Mesendoderm (in vitro differentiated cells): ENCODE data around the gene MSANTD2.
A peak's percentile ranks its signal among the peaks of the same experiment; 100 is the strongest.

Experiments used
- DNase-seq: peaks from one replicate; pipeline ENCODE4 v3.0.0; 2013
- H2AK5ac ChIP-seq: 2 replicates; pipeline ENCODE4 v1.6.1; 2013; ENCODE audit warnings: low read length, inconsistent platforms
- H2BK120ac ChIP-seq: 2 replicates; pipeline ENCODE4 v1.6.1; 2013; ENCODE audit warnings: low read depth, mild to moderate bottlenecking, low read length, moderate library complexity, mixed read lengths
- H2BK15ac ChIP-seq: replicated peaks from 2 replicates; pipeline ENCODE4 v1.6.1; 2013; ENCODE audit warnings: low read depth, mild to moderate bottlenecking, moderate library complexity
- H2BK5ac ChIP-seq: 2 replicates; pipeline ENCODE4 v1.6.1; 2013; ENCODE audit warnings: low read length, inconsistent platforms
- H3K18ac ChIP-seq: 2 replicates; pipeline ENCODE4 v1.6.1; 2013; ENCODE audit warnings: mild to moderate bottlenecking, low read length, mixed read lengths
- H3K23ac ChIP-seq: one replicate; pipeline ENCODE4 v1.6.1; 2013; ENCODE audit warnings: low read length
- H3K27ac ChIP-seq: 2 replicates; pipeline ENCODE4 v1.5.1; 2013; ENCODE audit warnings: low read depth, mild to moderate bottlenecking, inconsistent platforms, low read length, moderate library complexity
- H3K27me3 ChIP-seq: 2 replicates; pipeline ENCODE4 v1.6.1; 2013; ENCODE audit warnings: low read length, control low read depth, mild to moderate bottlenecking, inconsistent platforms; ENCODE audit not compliant: insufficient read depth, poor library complexity
- H3K36me3 ChIP-seq: 2 replicates; pipeline ENCODE4 v1.6.1; 2013; ENCODE audit warnings: low read length, inconsistent platforms; ENCODE audit not compliant: control insufficient read depth, insufficient read depth
- H3K4ac ChIP-seq: one replicate; pipeline ENCODE4 v1.6.1; 2013; ENCODE audit warnings: low read depth, mild to moderate bottlenecking, low read length, moderate library complexity
- H3K4me1 ChIP-seq: 2 replicates; pipeline ENCODE4 v1.6.1; 2013; ENCODE audit warnings: low read depth, low read length, inconsistent platforms; ENCODE audit not compliant: control insufficient read depth
- H3K4me2 ChIP-seq: 2 replicates; pipeline ENCODE4 v1.6.1; 2013; ENCODE audit warnings: low read length
- H3K4me3 ChIP-seq: 2 replicates; pipeline ENCODE4 v1.5.1; 2013; ENCODE audit warnings: mild to moderate bottlenecking, low read length
- H3K56ac ChIP-seq: one replicate; pipeline ENCODE4 v1.6.1; 2013; ENCODE audit warnings: low read length
- H3K79me1 ChIP-seq: 2 replicates; pipeline ENCODE4 v1.6.1; 2013; ENCODE audit warnings: low read length, inconsistent platforms
- H3K79me2 ChIP-seq: 2 replicates; pipeline ENCODE4 v1.6.1; 2013; ENCODE audit warnings: mild to moderate bottlenecking, low read length; ENCODE audit not compliant: control insufficient read depth, insufficient read depth
- H3K9ac ChIP-seq: 2 replicates; pipeline ENCODE4 v1.6.1; 2013; ENCODE audit warnings: low read length, inconsistent platforms
- H4K5ac ChIP-seq: one replicate; pipeline ENCODE4 v1.6.1; 2013; ENCODE audit warnings: low read length
- H4K8ac ChIP-seq: one replicate; pipeline ENCODE4 v1.6.1; 2013; ENCODE audit warnings: low read depth, mild to moderate bottlenecking, control low read depth, low read length, moderate library complexity
- WGBS: extraction: QIAGEN DNeasy Blood & Tissue Kit; methylation state at CpG from one replicate; pipeline ENCODE4 v1.1.7; 2013; ENCODE audit warnings: low lambda C conversion rate, missing lambda C conversion rate; ENCODE audit not compliant: insufficient coverage; ENCODE audit errors: extremely low coverage; 5-methylcytosine and 5-hydroxymethylcytosine counted together

Gene MSANTD2

GRCh38 chr11:124838805-124839127 is 38.6 kb upstream of the MSANTD2 start:
- no peak overlapping the region for H2AK5ac ChIP-seq
- no peak overlapping the region for H4K5ac ChIP-seq
- no peak overlapping the region for H4K8ac ChIP-seq
- H3K56ac ChIP-seq, result peak overlapping the region; percentile 13
- no peaks in the 10 kb centered on the region for H3K79me2 ChIP-seq
- H3K18ac ChIP-seq, result no peak overlapping the region
- no peak overlapping the region for H2BK5ac ChIP-seq
- no peak overlapping the region for H3K23ac ChIP-seq
- H3K36me3 ChIP-seq, result no peaks in the 10 kb centered on the region
- H3K4me1 ChIP-seq, result peaks cover 5% of the 10 kb centered on the region
- no peaks in the 10 kb centered on the region for H3K79me1 ChIP-seq
- no peak overlapping the region for H2BK15ac ChIP-seq
- no peak overlapping the region for H3K27ac ChIP-seq
- H3K27me3 ChIP-seq, result peaks cover 55% of the 10 kb centered on the region
- no peak overlapping the region for H3K4me2 ChIP-seq
- H2BK120ac ChIP-seq, result no peak overlapping the region
- H3K4me3 ChIP-seq, result no peak overlapping the region
- no peak overlapping the region for H3K4ac ChIP-seq
- H3K9ac ChIP-seq, result no peak overlapping the region
- no CpG with 5 or more reads among the region's 5 CpGs for WGBS
- DNase-seq, result no peak

GRCh38 chr11:124837491-124837856 is 37.3 kb upstream of the MSANTD2 start:
- Histone ChIP-seq H4K8ac (no peak overlapping the region), H3K4ac (no peak overlapping the region), H3K79me1 (no peaks in the 10 kb centered on the region), H2BK15ac (no peak overlapping the region), H3K56ac (no peak overlapping the region), H2BK5ac (no peak overlapping the region), H3K4me3 (no peak overlapping the region), H3K18ac (no peak overlapping the region), H3K23ac (no peak overlapping the region), H3K27ac (no peak overlapping the region), H3K27me3 (peaks cover 42% of the 10 kb centered on the region), H4K5ac (no peak overlapping the region), H3K4me1 (peaks cover 6% of the 10 kb centered on the region), H3K9ac (no peak overlapping the region), H3K36me3 (no peaks in the 10 kb centered on the region), H2AK5ac (no peak overlapping the region), H3K4me2 (no peak overlapping the region), H2BK120ac (no peak overlapping the region), H3K79me2 (no peaks in the 10 kb centered on the region)
- no CpG with 5 or more reads among the region's 3 CpGs for WGBS
- DNase-seq, result peak; percentile 86

GRCh38 chr11:124835918-124836317 is 35.7 kb upstream of the MSANTD2 start:
- H4K8ac ChIP-seq, result no peak overlapping the region
- H3K4me1 ChIP-seq, result peaks cover 5% of the 10 kb centered on the region
- no peak overlapping the region for H2AK5ac ChIP-seq
- DNase-seq, result no peak
- H3K9ac ChIP-seq, result no peak overlapping the region
- no peak overlapping the region for H3K27ac ChIP-seq
- no peak overlapping the region for H3K4ac ChIP-seq
- H3K36me3 ChIP-seq, result no peaks in the 10 kb centered on the region
- H3K79me1 ChIP-seq, result no peaks in the 10 kb centered on the region
- no peak overlapping the region for H3K23ac ChIP-seq
- no peak overlapping the region for H2BK120ac ChIP-seq
- no peak overlapping the region for H3K4me2 ChIP-seq
- H3K27me3 ChIP-seq, result peaks cover 31% of the 10 kb centered on the region
- no peak overlapping the region for H3K4me3 ChIP-seq
- no peaks in the 10 kb centered on the region for H3K79me2 ChIP-seq
- H4K5ac ChIP-seq, result no peak overlapping the region
- no CpG with 5 or more reads among the region's 8 CpGs for WGBS
- H2BK15ac ChIP-seq, result no peak overlapping the region
- no peak overlapping the region for H2BK5ac ChIP-seq
- H3K18ac ChIP-seq, result no peak overlapping the region
- peak overlapping the region; percentile 7 for H3K56ac ChIP-seq

GRCh38 chr11:124834526-124835180 is 34.4 kb upstream of the MSANTD2 start:
- 100% methylated on average over 1 of the region's 3 CpGs for WGBS
- H3K36me3 ChIP-seq, result no peaks in the 10 kb centered on the region
- H3K9ac ChIP-seq, result no peak overlapping the region
- H3K4me1 ChIP-seq, result peaks cover 5% of the 10 kb centered on the region
- H3K4me3 ChIP-seq, result no peak overlapping the region
- H3K4me2 ChIP-seq, result no peak overlapping the region
- H4K8ac ChIP-seq, result no peak overlapping the region
- H2AK5ac ChIP-seq, result no peak overlapping the region
- no peak overlapping the region for H4K5ac ChIP-seq
- no peaks in the 10 kb centered on the region for H3K79me1 ChIP-seq
- H2BK5ac ChIP-seq, result no peak overlapping the region
- H3K27ac ChIP-seq, result no peak overlapping the region
- H3K23ac ChIP-seq, result no peak overlapping the region
- H3K18ac ChIP-seq, result no peak overlapping the region
- DNase-seq, result no peak
- no peak overlapping the region for H3K4ac ChIP-seq
- no peak overlapping the region for H3K56ac ChIP-seq
- H2BK120ac ChIP-seq, result no peak overlapping the region
- H3K27me3 ChIP-seq, result peaks cover 21% of the 10 kb centered on the region
- H2BK15ac ChIP-seq, result no peak overlapping the region
- H3K79me2 ChIP-seq, result no peaks in the 10 kb centered on the region

GRCh38 chr11:124832571-124832970 is 32.4 kb upstream of the MSANTD2 start:
- Histone ChIP-seq H3K4me2 (no peak overlapping the region), H3K4me3 (no peak overlapping the region), H2AK5ac (no peak overlapping the region), H3K79me2 (no peaks in the 10 kb centered on the region), H3K4me1 (peaks cover 5% of the 10 kb centered on the region), H3K4ac (no peak overlapping the region), H4K5ac (no peak overlapping the region), H3K18ac (peak overlapping the region; percentile 51), H3K36me3 (no peaks in the 10 kb centered on the region), H3K23ac (no peak overlapping the region), H2BK120ac (peak overlapping the region; percentile 73), H3K27ac (peak overlapping the region; percentile 29), H3K56ac (no peak overlapping the region), H3K9ac (no peak overlapping the region), H4K8ac (no peak overlapping the region), H3K79me1 (no peaks in the 10 kb centered on the region), H3K27me3 (peaks cover under 1% of the 10 kb centered on the region), H2BK15ac (no peak overlapping the region), H2BK5ac (no peak overlapping the region)
- WGBS, result no CpG with 5 or more reads among the region's 4 CpGs
- DNase-seq, result no peak

GRCh38 chr11:124831897-124832296 is 31.7 kb upstream of the MSANTD2 start:
- Histone ChIP-seq H2AK5ac (no peak overlapping the region), H3K79me1 (no peaks in the 10 kb centered on the region), H3K18ac (no peak overlapping the region), H2BK5ac (no peak overlapping the region), H3K4me1 (peaks cover 5% of the 10 kb centered on the region), H3K36me3 (no peaks in the 10 kb centered on the region), H4K5ac (no peak overlapping the region), H3K27ac (no peak overlapping the region), H3K9ac (no peak overlapping the region), H3K4me3 (no peak overlapping the region), H3K79me2 (no peaks in the 10 kb centered on the region), H3K56ac (no peak overlapping the region), H2BK120ac (no peak overlapping the region), H3K4ac (no peak overlapping the region), H2BK15ac (no peak overlapping the region), H3K27me3 (no peaks in the 10 kb centered on the region), H4K8ac (no peak overlapping the region), H3K23ac (no peak overlapping the region), H3K4me2 (no peak overlapping the region)
- DNase-seq, result no peak
- no CpG with 5 or more reads among the region's 2 CpGs for WGBS
